Endodermal cell (in vitro differentiated cells): Measurements from ENCODE around the gene CMIP. TPM values are rescaled to one million over a fixed set of nuclear protein-coding genes. Genes with fewer than 3 reads are reported as not detected.

ENCODE experiments used
- DNase-seq: peaks from one replicate; pipeline ENCODE4 v3.0.0-alpha.2; 2017
- H3K27ac ChIP-seq: 2 replicates; pipeline ENCODE4 v1.5.1; 2013; ENCODE audit warnings: mild to moderate bottlenecking, low read depth, low read length, moderate library complexity
- H3K27me3 ChIP-seq: 2 replicates; pipeline ENCODE4 v1.6.1; 2013; ENCODE audit warnings: mild to moderate bottlenecking, low read length, moderate library complexity; ENCODE audit not compliant: insufficient read depth, control insufficient read depth, poor library complexity, severe bottlenecking
- H3K36me3 ChIP-seq: 2 replicates; pipeline ENCODE4 v1.7.0; 2013; ENCODE audit warnings: mild to moderate bottlenecking, low read length, moderate library complexity; ENCODE audit not compliant: control insufficient read depth, insufficient read depth
- H3K4me1 ChIP-seq: one replicate; pipeline ENCODE4 v1.7.0; 2013; ENCODE audit warnings: low read length; ENCODE audit not compliant: control insufficient read depth, insufficient read depth
- H3K4me3 ChIP-seq: 2 replicates; pipeline ENCODE4 v1.5.1; 2013; ENCODE audit warnings: mild to moderate bottlenecking, low read length, moderate library complexity
- H3K9ac ChIP-seq: 2 replicates; pipeline ENCODE4 v1.6.1; 2013; ENCODE audit warnings: mild to moderate bottlenecking, low read length, moderate library complexity; ENCODE audit not compliant: poor library complexity, severe bottlenecking; ENCODE audit errors: extremely low read depth
- H3K9me3 ChIP-seq: 2 replicates; pipeline ENCODE4 v1.6.1; 2013; ENCODE audit warnings: mild to moderate bottlenecking, low read length, moderate library complexity; ENCODE audit not compliant: control insufficient read depth
- H3K27ac Mint-ChIP-seq: 2 replicates; pipeline ENCODE4 v1.8.0; 2020; ENCODE audit warnings: mixed read lengths
- H3K27me3 Mint-ChIP-seq: 2 replicates; pipeline ENCODE4 v1.8.0; 2021; ENCODE audit warnings: mild to moderate bottlenecking, mixed read lengths; ENCODE audit not compliant: insufficient read depth
- H3K36me3 Mint-ChIP-seq: 2 replicates; pipeline ENCODE4 v1.8.0; 2020; ENCODE audit warnings: low read depth, mixed read lengths
- H3K4me1 Mint-ChIP-seq: 2 replicates; pipeline ENCODE4 v1.8.0; 2020; ENCODE audit warnings: mixed read lengths
- H3K4me3 Mint-ChIP-seq: 2 replicates; pipeline ENCODE4 v1.8.0; 2020; ENCODE audit warnings: mild to moderate bottlenecking, moderate library complexity, mixed read lengths
- H3K9me3 Mint-ChIP-seq: 2 replicates; pipeline ENCODE4 v1.8.0; 2020; ENCODE audit warnings: mild to moderate bottlenecking, mixed read lengths
- WGBS, 2 experiments: methylation state at CpG; one replicate each; pipeline versions ENCODE4 v1.1.5 to v1.1.7; 2013; ENCODE audit warnings: missing lambda C conversion rate in 2 of 2, mixed read lengths in 1 of 2; ENCODE audit not compliant: insufficient coverage in 1 of 2, insufficient read length in 1 of 2; 5-methylcytosine and 5-hydroxymethylcytosine counted together
- total RNA-seq, 2 donors: library from RNA; stranded (reverse); fragmentation: NEBNext Ultra II Directional in 1 of 2; extraction: Animal tissue kit (Norgen Biotek cat#: 25700) in 1 of 2; gene quantifications; 2 replicates in 1 of 2; 3 replicates in 1 of 2; pipeline ENCODE4 v1.2.1, GENCODE V29; 2021
- TF ChIP-seq, protein P1 (sequence below): fragments of 200-600 bp; sonication (generic); conservative IDR thresholded peaks from 2 replicates; pipeline ENCODE4 v1.5.0; 2021; ENCODE audit warnings: antibody characterized with exemption, mild to moderate bottlenecking

The CMIP gene
- total RNA-seq, 2 donors from 2014 or later, result 64.0 to 64.7 TPM

GRCh38 chr16:81555660-81556059, 111.1 kb downstream of the CMIP start:
- peaks cover 37% of the 10 kb centered on the region for H3K4me1 Mint-ChIP-seq
- no peaks in the 10 kb centered on the region for H3K9me3 Mint-ChIP-seq
- H3K27ac Mint-ChIP-seq, result no peak overlapping the region
- peaks cover 2% of the 10 kb centered on the region for H3K36me3 Mint-ChIP-seq
- DNase-seq, result no peak
- H3K27ac ChIP-seq, result no peak overlapping the region
- no peak overlapping the region for H3K4me3 Mint-ChIP-seq
- H3K9me3 ChIP-seq, result no peaks in the 10 kb centered on the region
- H3K27me3 ChIP-seq, result no peaks in the 10 kb centered on the region
- TF ChIP-seq, protein P1, sequence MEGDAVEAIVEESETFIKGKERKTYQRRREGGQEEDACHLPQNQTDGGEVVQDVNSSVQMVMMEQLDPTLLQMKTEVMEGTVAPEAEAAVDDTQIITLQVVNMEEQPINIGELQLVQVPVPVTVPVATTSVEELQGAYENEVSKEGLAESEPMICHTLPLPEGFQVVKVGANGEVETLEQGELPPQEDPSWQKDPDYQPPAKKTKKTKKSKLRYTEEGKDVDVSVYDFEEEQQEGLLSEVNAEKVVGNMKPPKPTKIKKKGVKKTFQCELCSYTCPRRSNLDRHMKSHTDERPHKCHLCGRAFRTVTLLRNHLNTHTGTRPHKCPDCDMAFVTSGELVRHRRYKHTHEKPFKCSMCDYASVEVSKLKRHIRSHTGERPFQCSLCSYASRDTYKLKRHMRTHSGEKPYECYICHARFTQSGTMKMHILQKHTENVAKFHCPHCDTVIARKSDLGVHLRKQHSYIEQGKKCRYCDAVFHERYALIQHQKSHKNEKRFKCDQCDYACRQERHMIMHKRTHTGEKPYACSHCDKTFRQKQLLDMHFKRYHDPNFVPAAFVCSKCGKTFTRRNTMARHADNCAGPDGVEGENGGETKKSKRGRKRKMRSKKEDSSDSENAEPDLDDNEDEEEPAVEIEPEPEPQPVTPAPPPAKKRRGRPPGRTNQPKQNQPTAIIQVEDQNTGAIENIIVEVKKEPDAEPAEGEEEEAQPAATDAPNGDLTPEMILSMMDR, result no peak
- no peak overlapping the region for H3K9ac ChIP-seq
- no peaks in the 10 kb centered on the region for H3K36me3 ChIP-seq
- no peaks in the 10 kb centered on the region for H3K27me3 Mint-ChIP-seq
- WGBS, 2 experiments, result 92 to 98% methylated on average over 1 to 3 of the region's 3 CpGs
- H3K4me3 ChIP-seq, result no peak overlapping the region
- peaks cover 14% of the 10 kb centered on the region for H3K4me1 ChIP-seq

DNA sequence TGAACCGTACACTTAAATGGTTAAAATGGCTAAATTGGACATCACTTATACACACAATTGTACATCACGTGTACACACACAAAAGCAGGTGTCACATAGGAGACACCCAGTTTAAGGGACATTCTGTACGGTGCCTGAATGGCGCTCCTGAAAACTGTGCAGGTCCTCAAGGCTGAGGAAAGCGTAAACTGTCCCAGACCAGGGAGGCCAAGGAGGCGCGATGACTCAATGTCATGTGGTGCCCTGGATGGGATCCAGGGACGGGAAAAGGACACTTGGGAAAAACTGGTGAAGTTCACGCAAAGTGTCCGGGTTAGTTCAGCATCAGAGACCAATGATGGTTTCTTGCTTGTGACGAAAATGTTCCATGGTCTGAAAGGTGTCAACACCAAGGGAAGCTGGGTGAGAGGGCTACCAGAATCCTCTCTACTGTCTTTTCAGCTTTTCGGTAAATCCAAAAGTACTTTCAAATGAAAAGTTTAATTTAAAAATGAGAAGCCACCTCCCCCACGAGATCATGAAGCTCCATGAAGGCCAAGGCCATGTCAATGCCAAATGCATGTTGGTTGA, 112.2 kb downstream of the CMIP start:
- Histone ChIP-seq H3K27ac (no peak overlapping the region), H3K9ac (no peak overlapping the region), H3K9me3 (no peaks in the 10 kb centered on the region), H3K4me1 (peaks cover 14% of the 10 kb centered on the region), H3K36me3 (no peaks in the 10 kb centered on the region), H3K4me3 (no peak overlapping the region), H3K27me3 (no peaks in the 10 kb centered on the region)
- Mint-ChIP-seq H3K27ac (peak overlapping the region; percentile 11), H3K36me3 (peaks cover 2% of the 10 kb centered on the region), H3K9me3 (no peaks in the 10 kb centered on the region), H3K4me3 (no peak overlapping the region), H3K27me3 (no peaks in the 10 kb centered on the region), H3K4me1 (peaks cover 36% of the 10 kb centered on the region)
- TF ChIP-seq, protein P1, result no peak
- 97 to 98% methylated on average over 13 of the region's 13 CpGs for WGBS, 2 experiments
- no peak for DNase-seq

- no peak overlapping the region for H3K4me3 ChIP-seq
- no peaks in the 10 kb centered on the region for H3K27me3 ChIP-seq
- H3K9ac ChIP-seq, result no peak overlapping the region
- H3K4me1 ChIP-seq, result peaks cover 14% of the 10 kb centered on the region
- no peaks in the 10 kb centered on the region for H3K9me3 Mint-ChIP-seq
- H3K4me1 Mint-ChIP-seq, result peaks cover 37% of the 10 kb centered on the region
- DNase-seq, result no peak
- no peaks in the 10 kb centered on the region for H3K9me3 ChIP-seq
- 86 to 93% methylated on average over 13 to 15 of the region's 15 CpGs for WGBS, 2 experiments
- H3K4me3 Mint-ChIP-seq, result no peak overlapping the region
- no peaks in the 10 kb centered on the region for H3K27me3 Mint-ChIP-seq
- H3K36me3 Mint-ChIP-seq, result peaks cover 4% of the 10 kb centered on the region
- H3K36me3 ChIP-seq, result no peaks in the 10 kb centered on the region
- H3K27ac ChIP-seq, result no peak overlapping the region
- TF ChIP-seq, protein P1, result no peak
- peak overlapping the region; percentile 53 for H3K27ac Mint-ChIP-seq
Observed at GRCh38 chr16:81558077-81558443, 113.5 kb downstream of the CMIP start.
